Stimulated activated CD4-positive, alpha-beta T cell treated with anti-CD3 and anti-CD28 coated beads, Interleukin-15, amount 100 ng/mL, for 1 hour (primary cell): ENCODE data around the gene MCFD2.
A peak's percentile ranks its signal among the peaks of the same experiment; 100 is the strongest.

Source experiments
- DNase-seq, 2 donors: peaks; one replicate each; pipeline ENCODE4 v3.0.0-alpha.2; 2020; ENCODE audit warnings: low read depth in 1 of 2, low spot score in 1 of 2

Gene MCFD2

GRCh38 chr2:46939626-46940359 lies 24.2 kb upstream of the MCFD2 start:
- DNase-seq: no peak

- DNase-seq: no peak
Measured at GRCh38 chr2:46937471-46937901, 21.9 kb upstream of the MCFD2 start.

GRCh38 chr2:46936566-46936965 lies 21.0 kb upstream of the MCFD2 start:
- DNase-seq: no peak

GRCh38 chr2:46935071-46935470 lies 19.5 kb upstream of the MCFD2 start:
- no peak for DNase-seq

- DNase-seq: no peak
Measured at GRCh38 chr2:46929612-46930011, 14.0 kb upstream of the MCFD2 start.

GRCh38 chr2:46926863-46927262 lies 11.3 kb upstream of the MCFD2 start:
- DNase-seq: no peak

- DNase-seq: no peak
Measured at GRCh38 chr2:46925474-46926351, 10.1 kb upstream of the MCFD2 start.

GRCh38 chr2:46924608-46925007 lies 9.0 kb upstream of the MCFD2 start:
- DNase-seq: no peak

GRCh38 chr2:46924038-46924437 lies 8.4 kb upstream of the MCFD2 start:
- no peak for DNase-seq

GRCh38 chr2:46923041-46923528 lies 7.5 kb upstream of the MCFD2 start:
- no peak for DNase-seq

GRCh38 chr2:46922606-46923005 lies 7.0 kb upstream of the MCFD2 start:
- no peak for DNase-seq

GRCh38 chr2:46921676-46922448 lies 6.3 kb upstream of the MCFD2 start:
- no peak for DNase-seq

GRCh38 chr2:46917628-46918027 lies 2.0 kb upstream of the MCFD2 start:
- no peak for DNase-seq

GRCh38 chr2:46915811-46916630 lies 415 bp upstream of the MCFD2 start:
- DNase-seq: peak; percentile 63 to 64

GRCh38 chr2:46914578-46915230 lies 902 bp downstream of the MCFD2 start:
- no peak for DNase-seq

GRCh38 chr2:46913471-46914381 lies 1.9 kb downstream of the MCFD2 start:
- DNase-seq: no peak

- DNase-seq: peak in 1 of 2 donors; percentile 3
Measured at GRCh38 chr2:46909771-46910419, 5.7 kb downstream of the MCFD2 start.

GRCh38 chr2:46909150-46909549 lies 6.5 kb downstream of the MCFD2 start:
- DNase-seq: no peak
